Activated CD8-positive, alpha-beta T cell treated with anti-CD3 and anti-CD28 coated beads for 36 hours (primary cell): ENCODE results near the gene CCS. TPM values are rescaled to one million over a fixed set of nuclear protein-coding genes. Genes with fewer than 3 reads are reported as not detected.
A peak's percentile ranks its signal among the peaks of the same experiment; 100 is the strongest.

Experiments
- ATAC-seq: fragments of 200-7000 bp; cut with Tn5 transposase; one replicate; pipeline ENCODE4 v1.10.0; 2021; ENCODE audit warnings: mild to moderate bottlenecking, moderate library complexity
- CTCF ChIA-PET: fragments of 350-600 bp; sonication (Branson Sonifier 250); formaldehyde crosslinking; loops from one replicate; lab custom pipeline; 2021; ENCODE audit warnings: antibody characterized with exemption; lab: Charles Lee
- POLR2A ChIA-PET: fragments of 350-600 bp; sonication (Branson Sonifier 250); formaldehyde crosslinking; loops from one replicate; lab custom pipeline; 2021; ENCODE audit warnings: antibody characterized with exemption; lab: Charles Lee
- DNase-seq: peaks from one replicate; pipeline ENCODE4 v3.0.0-alpha.2; 2020
- H3K27ac Mint-ChIP-seq: one replicate; pipeline ENCODE4 v1.8.0; 2021; ENCODE audit warnings: mild to moderate bottlenecking, mixed read lengths
- H3K27me3 Mint-ChIP-seq: one replicate; pipeline ENCODE4 v1.8.0; 2021; ENCODE audit warnings: mixed read lengths
- H3K36me3 Mint-ChIP-seq: one replicate; pipeline ENCODE4 v1.8.0; 2021; ENCODE audit warnings: low read depth, mixed read lengths
- H3K4me1 Mint-ChIP-seq: one replicate; pipeline ENCODE4 v1.8.0; 2021; ENCODE audit warnings: low read depth, mixed read lengths
- H3K4me3 Mint-ChIP-seq: one replicate; pipeline ENCODE4 v1.8.0; 2021; ENCODE audit warnings: mild to moderate bottlenecking, moderate library complexity, mixed read lengths
- H3K9me3 Mint-ChIP-seq: one replicate; pipeline ENCODE4 v1.8.0; 2021; ENCODE audit warnings: mixed read lengths
- CTCF ChIP-seq: fragments of 200-600 bp; IDR thresholded peaks from one replicate; pipeline ENCODE4 v1.8.0; 2022; ENCODE audit warnings: antibody characterized with exemption, mild to moderate bottlenecking
- intact Hi-C: fragments of 100-400 bp; cut with micrococcal nuclease; formaldehyde crosslinking; loops from one replicate; pipeline ENCODE4 v1.10.0; 2022
- total RNA-seq, 2 experiments: library from RNA; stranded (reverse); gene quantifications; one replicate each; pipeline ENCODE4 v1.2.3, GENCODE V29; 2021

Gene CCS
- total RNA-seq, 2 experiments from 2014 or later = 22.0 to 25.6 TPM

DNA sequence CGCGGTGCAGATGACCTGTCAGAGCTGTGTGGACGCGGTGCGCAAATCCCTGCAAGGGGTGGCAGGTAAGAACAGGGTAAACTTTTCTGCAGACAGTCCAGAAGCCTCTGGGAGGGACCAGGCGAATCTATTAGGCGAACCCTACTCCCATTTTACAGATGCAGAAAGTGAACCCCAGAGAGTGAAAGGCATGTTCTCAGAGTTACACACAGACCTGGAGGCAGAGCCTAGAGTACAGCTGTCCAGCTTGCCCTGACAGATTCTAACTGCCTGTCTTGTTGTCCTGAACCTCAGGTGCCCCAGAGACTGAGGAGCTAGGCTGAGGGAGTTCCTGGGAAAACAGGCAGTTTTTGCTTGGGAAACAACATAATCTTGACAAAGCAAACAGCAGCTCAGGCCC is 665 bp downstream of the CCS start:
- Mint-ChIP-seq H3K27me3 (no peaks in the 10 kb centered on the region), H3K36me3 (no peaks in the 10 kb centered on the region), H3K27ac (peak overlapping the region; percentile 97), H3K4me1 (peaks cover 24% of the 10 kb centered on the region), H3K9me3 (no peaks in the 10 kb centered on the region), H3K4me3 (peak overlapping the region; percentile 99)
- intact Hi-C loops = loop anchor here (5.0 kb wide), 1 partner anchor 84 kb away; the partner anchor contains the start of gene RBM4B
- DNase-seq (no peak), ATAC-seq (no peak)
- TF ChIP-seq CTCF = no peak
- ChIA-PET POLR2A (interaction anchor here (0.8 to 2.8 kb wide), 8 partner anchors 9 to 114 kb away, joined by 3 to 14 read pairs (median 4); partner anchors contain the start of genes DPP3, RBM14 and RBM4B), CTCF (interaction anchor here (0.9 to 5.8 kb wide), 7 partner anchors 14 to 230 kb away, joined by 3 to 67 read pairs (median 3); partner anchors contain the start of genes CTSF, MRPL11 and RBM4B)

DNA sequence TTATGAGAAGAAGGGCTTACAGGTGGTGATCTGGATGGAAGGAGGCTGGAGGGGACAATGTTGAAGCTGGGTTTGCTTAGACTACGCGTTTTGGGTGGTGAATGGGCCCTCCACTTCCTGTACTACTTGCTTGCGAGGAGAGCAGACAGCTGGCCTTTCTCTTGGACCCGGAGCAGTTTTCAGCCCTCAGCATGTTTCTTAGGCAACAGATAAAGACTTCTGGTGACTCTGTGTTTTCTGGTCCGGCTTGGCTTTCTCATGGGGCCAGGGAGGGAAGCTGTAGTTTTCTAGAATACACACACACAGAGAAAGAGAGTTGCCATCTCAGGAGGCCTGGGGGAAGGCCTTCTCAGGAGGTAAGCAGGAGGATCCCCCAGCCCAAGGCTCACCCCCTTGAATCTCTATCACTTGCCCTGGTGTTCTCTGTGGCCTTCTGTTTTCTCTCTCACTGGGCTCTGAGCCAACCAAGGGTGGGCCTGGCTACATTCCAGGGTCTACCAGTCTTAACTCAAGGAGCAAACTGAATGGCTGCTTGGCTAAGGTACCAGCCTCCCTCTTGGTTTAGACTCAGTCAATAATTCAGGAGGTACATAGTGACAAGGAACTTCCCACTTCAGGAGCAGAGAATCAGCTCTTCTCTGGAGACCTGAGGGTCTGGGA is 2.4 kb downstream of the CCS start:
- DNase-seq = peak; percentile 30
- peak overlapping the region; percentile 59 for H3K4me3 Mint-ChIP-seq
- H3K36me3 Mint-ChIP-seq = no peaks in the 10 kb centered on the region
- CTCF ChIA-PET = interaction anchor here (0.6 to 5.8 kb wide), 6 partner anchors 16 to 354 kb away, joined by 3 to 67 read pairs (median 4); partner anchors contain the start of genes RBM4 and RBM4B
- peak overlapping the region; percentile 80 for H3K27ac Mint-ChIP-seq
- no peak for ATAC-seq
- POLR2A ChIA-PET = interaction anchor here (0.7 to 2.8 kb wide), 10 partner anchors 10 to 248 kb away, joined by 3 to 14 read pairs (median 6); partner anchors contain the start of genes RBM14, RBM4 and RCE1
- intact Hi-C loops = no loop called here
- H3K27me3 Mint-ChIP-seq = no peaks in the 10 kb centered on the region
- H3K4me1 Mint-ChIP-seq = peaks cover 24% of the 10 kb centered on the region
- TF ChIP-seq CTCF = no peak
- no peaks in the 10 kb centered on the region for H3K9me3 Mint-ChIP-seq

GRCh38 chr11:66598993-66599392 is 6.0 kb downstream of the CCS start:
- no peak for TF ChIP-seq CTCF
- ChIA-PET CTCF (no interaction called here), POLR2A (no interaction called here)
- ATAC-seq = no peak
- Mint-ChIP-seq H3K4me3 (no peak overlapping the region), H3K36me3 (peaks cover 1% of the 10 kb centered on the region), H3K27ac (no peak overlapping the region), H3K27me3 (no peaks in the 10 kb centered on the region), H3K9me3 (no peaks in the 10 kb centered on the region), H3K4me1 (peaks cover 12% of the 10 kb centered on the region)
- intact Hi-C loops = no loop called here
- DNase-seq = no peak

DNA sequence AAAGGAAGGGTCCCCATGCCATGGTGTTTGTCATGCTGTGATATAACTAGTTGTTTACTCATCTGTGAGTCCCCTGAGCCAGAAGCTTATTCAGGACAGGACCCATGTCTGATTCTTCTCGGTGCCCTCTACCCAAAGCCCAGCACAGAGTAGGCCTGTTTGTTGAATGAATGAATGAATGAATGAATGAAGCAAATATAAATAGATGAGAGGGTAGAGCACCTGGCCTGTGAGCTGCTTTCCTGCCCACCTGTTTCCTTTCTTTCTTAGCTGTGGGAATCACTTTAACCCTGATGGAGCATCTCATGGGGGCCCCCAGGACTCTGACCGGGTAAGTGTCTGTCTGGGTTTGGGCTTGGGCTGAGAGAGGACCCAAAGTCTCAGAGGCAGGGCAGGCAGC is 7.2 kb downstream of the CCS start:
- ChIA-PET POLR2A (interaction anchor here (0.7 kb wide), 1 partner anchor 29 kb away, joined by 3 read pairs; no protein-coding TSS in a partner anchor), CTCF (no interaction called here)
- intact Hi-C loops = no loop called here
- Mint-ChIP-seq H3K36me3 (peaks cover 3% of the 10 kb centered on the region), H3K4me3 (no peak overlapping the region), H3K4me1 (peaks cover 6% of the 10 kb centered on the region), H3K27ac (no peak overlapping the region), H3K27me3 (no peaks in the 10 kb centered on the region), H3K9me3 (no peaks in the 10 kb centered on the region)
- no peak for TF ChIP-seq CTCF
- DNase-seq = no peak
- no peak for ATAC-seq

GRCh38 chr11:66600631-66601233 is 7.7 kb downstream of the CCS start:
- DNase-seq (no peak), ATAC-seq (no peak)
- no peak overlapping the region for H3K4me3 Mint-ChIP-seq
- H3K9me3 Mint-ChIP-seq = no peaks in the 10 kb centered on the region
- H3K27me3 Mint-ChIP-seq = no peaks in the 10 kb centered on the region
- intact Hi-C loops = no loop called here
- H3K36me3 Mint-ChIP-seq = peaks cover 3% of the 10 kb centered on the region
- peaks cover 1% of the 10 kb centered on the region for H3K4me1 Mint-ChIP-seq
- H3K27ac Mint-ChIP-seq = no peak overlapping the region
- no peak for TF ChIP-seq CTCF
- ChIA-PET POLR2A (no interaction called here), CTCF (no interaction called here)
